ENCODE results near the gene SLC39A11. TPM values are rescaled to one million over a fixed set of nuclear protein-coding genes. Genes with fewer than 3 reads are reported as not detected.

Gene SLC39A11
- total and polyA plus RNA-seq, 3 donors from 2014 or later: 11.4 to 18.6 (median 18.0) TPM

- Histone ChIP-seq H3K36me3 (ENCODE audit: low read depth, missing control alignments) (no peaks in the 10 kb centered on the region), H3K9me3 (no peaks in the 10 kb centered on the region), H3K27ac (no peak overlapping the region), H3K4me3 (no peak overlapping the region), H3K4me1 (no peaks in the 10 kb centered on the region), H3K27me3 (no peaks in the 10 kb centered on the region)
- 72 to 79% methylated on average over 6 of the region's 6 CpGs for WGBS, 2 donors
- no peak for DNase-seq
- no peak for TF ChIP-seq POLR2A (IDR thresholded peaks at IDR 0.05)
- TF ChIP-seq, protein P1, sequence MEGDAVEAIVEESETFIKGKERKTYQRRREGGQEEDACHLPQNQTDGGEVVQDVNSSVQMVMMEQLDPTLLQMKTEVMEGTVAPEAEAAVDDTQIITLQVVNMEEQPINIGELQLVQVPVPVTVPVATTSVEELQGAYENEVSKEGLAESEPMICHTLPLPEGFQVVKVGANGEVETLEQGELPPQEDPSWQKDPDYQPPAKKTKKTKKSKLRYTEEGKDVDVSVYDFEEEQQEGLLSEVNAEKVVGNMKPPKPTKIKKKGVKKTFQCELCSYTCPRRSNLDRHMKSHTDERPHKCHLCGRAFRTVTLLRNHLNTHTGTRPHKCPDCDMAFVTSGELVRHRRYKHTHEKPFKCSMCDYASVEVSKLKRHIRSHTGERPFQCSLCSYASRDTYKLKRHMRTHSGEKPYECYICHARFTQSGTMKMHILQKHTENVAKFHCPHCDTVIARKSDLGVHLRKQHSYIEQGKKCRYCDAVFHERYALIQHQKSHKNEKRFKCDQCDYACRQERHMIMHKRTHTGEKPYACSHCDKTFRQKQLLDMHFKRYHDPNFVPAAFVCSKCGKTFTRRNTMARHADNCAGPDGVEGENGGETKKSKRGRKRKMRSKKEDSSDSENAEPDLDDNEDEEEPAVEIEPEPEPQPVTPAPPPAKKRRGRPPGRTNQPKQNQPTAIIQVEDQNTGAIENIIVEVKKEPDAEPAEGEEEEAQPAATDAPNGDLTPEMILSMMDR (IDR thresholded peaks at IDR 0.05): no peak
- intact Hi-C loops (cut with DNase I; ENCODE audit: low total_unique reads): no loop called here
Measured at GRCh38 chr17:73058022-73058421, 34.5 kb downstream of the SLC39A11 start.

- Histone ChIP-seq H3K9me3 (no peaks in the 10 kb centered on the region), H3K36me3 (ENCODE audit: low read depth, missing control alignments) (no peaks in the 10 kb centered on the region), H3K4me3 (no peak overlapping the region), H3K27ac (no peak overlapping the region), H3K27me3 (no peaks in the 10 kb centered on the region), H3K4me1 (peaks cover 3% of the 10 kb centered on the region)
- no peak for DNase-seq
- TF ChIP-seq, protein P1 (IDR thresholded peaks at IDR 0.05): no peak
- TF ChIP-seq POLR2A (IDR thresholded peaks at IDR 0.05): no peak
- 95 to 97% methylated on average over 5 of the region's 5 CpGs for WGBS, 2 donors
- intact Hi-C loops (cut with DNase I; ENCODE audit: low total_unique reads): no loop called here
Measured at GRCh38 chr17:73057196-73057595, 35.3 kb downstream of the SLC39A11 start.

GRCh38 chr17:73052923-73053322 lies 39.6 kb downstream of the SLC39A11 start:
- H3K9me3 ChIP-seq: no peaks in the 10 kb centered on the region
- DNase-seq: no peak
- 90 to 93% methylated on average over 4 of the region's 4 CpGs for whole genome bisulfite sequencing, 2 donors
- no peak overlapping the region for H3K27ac ChIP-seq
- intact Hi-C loops (cut with DNase I; ENCODE audit: low total_unique reads): no loop called here
- H3K27me3 ChIP-seq: no peaks in the 10 kb centered on the region
- TF ChIP-seq, protein P1 (IDR thresholded peaks at IDR 0.05): no peak
- TF ChIP-seq POLR2A (IDR thresholded peaks at IDR 0.05): no peak
- peaks cover 3% of the 10 kb centered on the region for H3K4me1 ChIP-seq
- H3K4me3 ChIP-seq: no peak overlapping the region
- no peaks in the 10 kb centered on the region for H3K36me3 ChIP-seq (ENCODE audit: low read depth, missing control alignments)

GRCh38 chr17:73050797-73051196 lies 41.7 kb downstream of the SLC39A11 start:
- Histone ChIP-seq H3K4me3 (no peak overlapping the region), H3K4me1 (peaks cover 3% of the 10 kb centered on the region), H3K27me3 (no peaks in the 10 kb centered on the region), H3K9me3 (no peaks in the 10 kb centered on the region), H3K27ac (no peak overlapping the region), H3K36me3 (ENCODE audit: low read depth, missing control alignments) (no peaks in the 10 kb centered on the region)
- intact Hi-C loops (cut with DNase I; ENCODE audit: low total_unique reads): no loop called here
- 86 to 91% methylated on average over 4 of the region's 4 CpGs for WGBS, 2 donors
- no peak for DNase-seq
- TF ChIP-seq, protein P1 (IDR thresholded peaks at IDR 0.05): no peak
- no peak for TF ChIP-seq POLR2A (IDR thresholded peaks at IDR 0.05)

DNA sequence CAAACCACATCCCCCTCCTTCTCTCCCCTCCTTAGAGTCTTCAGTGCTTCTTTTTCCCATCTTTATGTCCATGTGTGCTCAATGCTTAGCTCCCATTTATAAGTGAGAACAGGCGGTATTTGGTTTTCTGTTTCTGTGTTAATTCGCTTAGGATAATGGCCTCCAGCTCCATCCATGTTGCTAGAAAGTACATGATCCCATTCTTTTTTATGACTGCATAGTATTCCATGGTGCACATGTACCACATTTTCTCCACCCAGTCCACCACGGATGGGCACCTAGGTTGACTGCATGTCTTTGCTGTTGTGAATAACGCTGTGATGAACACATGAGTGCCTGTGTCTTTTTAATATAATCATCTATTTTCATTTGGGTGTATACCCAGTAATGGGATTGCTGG lies 44.3 kb downstream of the SLC39A11 start:
- no peak for DNase-seq
- no peaks in the 10 kb centered on the region for H3K9me3 ChIP-seq
- H3K27ac ChIP-seq: no peak overlapping the region
- H3K4me3 ChIP-seq: no peak overlapping the region
- no peaks in the 10 kb centered on the region for H3K27me3 ChIP-seq
- WGBS, 2 donors: 85 to 93% methylated on average over 4 of the region's 4 CpGs
- no peaks in the 10 kb centered on the region for H3K36me3 ChIP-seq (ENCODE audit: low read depth, missing control alignments)
- intact Hi-C loops (cut with DNase I; ENCODE audit: low total_unique reads): no loop called here
- TF ChIP-seq POLR2A (IDR thresholded peaks at IDR 0.05): no peak
- TF ChIP-seq, protein P1 (IDR thresholded peaks at IDR 0.05): no peak
- H3K4me1 ChIP-seq: peaks cover 3% of the 10 kb centered on the region

Measured in testis (tissue), 3 donors.